GM18520 (cell line): ENCODE measurements around the gene SDC3.

Source experiments
- ATAC-seq: cut with Tn5 transposase; IDR thresholded peaks from one replicate; pipeline ENCODE4 v1.9.1; 2021; ENCODE audit not compliant: unreplicated experiment

Gene SDC3

DNA sequence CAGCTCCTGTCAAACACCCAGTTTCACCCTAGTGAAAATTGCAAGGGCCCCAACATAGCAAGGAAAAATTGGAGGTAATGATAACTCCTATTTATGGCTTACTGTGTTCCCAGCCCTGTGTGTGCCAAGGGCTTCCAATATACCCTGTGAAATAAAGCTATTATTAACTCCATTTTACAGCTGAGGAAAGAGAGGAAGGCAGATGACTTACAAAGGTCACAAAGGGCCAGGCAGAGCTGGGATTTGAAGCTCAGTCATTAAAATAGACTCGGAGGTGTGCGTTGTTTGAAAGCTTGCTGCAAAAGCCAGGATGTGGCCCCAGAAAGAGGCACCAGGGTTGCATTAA, 20.2 kb upstream of the SDC3 start:
- no peak for ATAC-seq

DNA sequence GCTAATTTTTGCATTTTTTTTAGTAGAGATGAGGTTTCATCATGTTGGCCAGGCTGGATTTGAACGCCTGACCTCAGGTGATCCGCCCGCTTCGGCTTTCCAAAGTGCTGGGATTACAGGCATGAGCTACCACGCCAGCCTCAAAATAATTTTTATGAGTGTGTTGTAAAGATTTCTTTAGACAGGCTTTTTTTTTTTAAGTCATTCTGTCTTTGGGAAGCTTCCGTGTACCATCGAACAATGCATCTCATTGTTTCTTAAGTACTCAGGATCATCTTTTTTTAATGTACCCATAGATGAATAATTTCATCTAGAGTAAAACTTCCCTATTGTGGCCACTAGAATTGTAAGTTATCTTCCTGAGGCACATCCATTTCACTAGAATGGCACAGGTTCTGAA, 19.6 kb upstream of the SDC3 start:
- no peak for ATAC-seq

DNA sequence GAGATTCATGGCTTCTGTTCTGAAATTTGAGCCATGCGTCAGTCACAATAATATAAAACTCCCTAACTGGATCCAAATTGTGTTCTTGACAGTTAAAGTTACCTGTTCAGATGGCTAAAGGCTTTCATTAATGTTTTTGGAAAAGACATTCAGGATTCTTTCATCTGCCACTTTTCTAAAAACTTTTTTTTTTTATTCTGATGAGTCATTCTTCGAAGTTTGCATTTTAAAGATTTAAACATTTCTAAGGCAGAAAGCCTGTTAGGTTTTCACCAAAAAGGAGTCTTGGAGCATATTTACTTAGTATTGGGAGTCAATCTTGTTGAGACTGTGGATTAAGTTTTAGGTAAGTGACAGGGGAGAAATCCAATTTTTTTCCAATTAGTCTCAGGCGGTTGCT, 18.9 kb upstream of the SDC3 start:
- no peak for ATAC-seq

DNA sequence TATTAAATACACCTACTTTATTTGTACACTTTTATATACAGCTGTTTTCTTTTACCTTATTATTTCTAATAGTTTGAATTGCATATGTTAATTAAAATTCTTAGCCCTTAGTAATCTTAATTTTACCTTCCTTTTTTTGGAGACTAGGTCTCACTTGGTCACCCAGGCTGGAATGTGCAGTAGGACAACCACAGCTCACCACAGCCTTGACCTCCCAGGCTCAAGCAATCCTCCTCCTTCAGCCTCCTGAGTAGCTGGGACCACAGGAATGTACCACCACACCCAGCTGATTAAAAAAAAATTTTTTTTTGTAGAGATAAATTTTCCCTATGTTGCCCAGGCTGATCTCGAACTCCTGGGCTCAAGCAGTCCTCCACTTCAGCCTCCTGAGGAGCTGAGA, 15.0 kb upstream of the SDC3 start:
- ATAC-seq, result no peak

DNA sequence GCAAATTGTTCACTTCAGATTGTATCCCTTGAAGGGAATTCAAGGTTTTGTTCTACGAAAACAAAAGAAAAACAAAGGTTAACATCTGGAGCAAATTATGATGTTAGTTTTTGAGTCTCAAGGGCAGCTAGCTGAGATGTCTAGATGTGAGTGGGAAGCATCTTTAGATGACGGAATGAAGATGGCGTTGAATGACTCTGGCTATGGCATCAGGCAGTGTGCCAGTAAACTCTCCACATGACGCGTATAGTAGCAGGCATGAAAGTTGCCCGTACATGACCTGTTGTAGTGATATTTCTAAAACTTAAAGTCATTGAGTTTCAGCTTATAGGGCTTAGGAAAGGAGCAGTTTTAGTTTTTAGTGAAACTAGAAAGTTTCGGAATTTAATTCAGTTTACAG, 12.3 kb upstream of the SDC3 start:
- ATAC-seq, result no peak

DNA sequence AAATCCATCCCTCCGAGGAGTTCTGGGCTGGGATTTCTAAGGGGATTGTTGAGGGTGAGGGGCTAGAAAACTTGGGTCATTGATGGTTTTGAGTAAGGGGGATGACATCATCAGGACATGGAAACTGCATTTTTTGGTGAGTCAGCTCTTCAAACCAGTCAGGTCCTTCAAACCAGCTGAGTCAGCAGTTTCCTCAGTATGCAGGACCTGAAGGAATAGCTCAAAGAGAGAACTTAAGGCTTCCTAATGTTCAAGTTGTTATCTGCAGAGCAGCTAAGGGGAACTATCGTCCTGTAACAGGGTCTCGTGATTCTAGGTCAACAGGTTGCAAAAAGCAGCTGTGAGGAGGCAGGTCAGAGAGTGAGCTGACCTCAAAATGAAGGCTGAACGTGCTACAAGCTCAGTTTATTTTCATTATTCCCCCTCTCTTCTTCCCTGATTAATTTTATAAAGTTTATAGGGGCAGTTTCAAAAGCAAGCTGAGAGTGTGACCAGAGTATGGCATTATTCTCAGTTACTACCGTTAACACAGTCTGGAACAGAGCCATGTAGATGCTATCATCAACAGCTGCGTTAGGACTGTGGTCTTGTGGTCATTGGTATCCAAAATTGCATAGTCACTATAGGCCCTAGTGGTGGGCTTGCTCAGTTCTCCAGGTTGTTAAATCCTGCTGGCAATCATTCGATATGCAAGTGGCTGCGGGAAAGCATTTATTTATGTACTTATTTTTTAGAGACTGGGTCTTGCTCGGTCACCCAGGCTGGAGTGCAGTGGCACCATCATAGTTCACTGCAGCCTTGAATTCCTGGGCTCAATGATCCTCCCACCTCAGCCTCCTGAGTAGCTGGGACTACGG, 10.7 kb upstream of the SDC3 start:
- ATAC-seq, result no peak

DNA sequence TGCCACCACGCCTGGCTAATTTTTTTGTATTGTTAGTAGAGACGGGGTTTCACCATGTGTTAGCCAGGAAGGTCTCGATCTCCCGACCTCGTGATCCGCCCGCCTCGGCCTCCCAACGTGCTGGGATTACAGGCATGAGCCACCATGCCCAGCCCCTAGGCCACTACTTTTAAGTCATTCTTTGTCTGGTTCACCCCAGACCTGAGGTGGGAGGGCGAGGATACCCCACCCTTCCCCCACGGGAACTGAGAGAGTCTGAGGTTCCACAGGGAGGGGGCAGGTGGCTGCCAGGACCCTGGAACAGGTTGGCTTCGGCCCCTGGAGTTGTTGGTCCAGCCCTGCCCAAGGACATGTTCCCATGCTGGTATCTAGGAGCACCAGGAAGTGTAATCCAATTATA, 7.7 kb upstream of the SDC3 start:
- no peak for ATAC-seq

DNA sequence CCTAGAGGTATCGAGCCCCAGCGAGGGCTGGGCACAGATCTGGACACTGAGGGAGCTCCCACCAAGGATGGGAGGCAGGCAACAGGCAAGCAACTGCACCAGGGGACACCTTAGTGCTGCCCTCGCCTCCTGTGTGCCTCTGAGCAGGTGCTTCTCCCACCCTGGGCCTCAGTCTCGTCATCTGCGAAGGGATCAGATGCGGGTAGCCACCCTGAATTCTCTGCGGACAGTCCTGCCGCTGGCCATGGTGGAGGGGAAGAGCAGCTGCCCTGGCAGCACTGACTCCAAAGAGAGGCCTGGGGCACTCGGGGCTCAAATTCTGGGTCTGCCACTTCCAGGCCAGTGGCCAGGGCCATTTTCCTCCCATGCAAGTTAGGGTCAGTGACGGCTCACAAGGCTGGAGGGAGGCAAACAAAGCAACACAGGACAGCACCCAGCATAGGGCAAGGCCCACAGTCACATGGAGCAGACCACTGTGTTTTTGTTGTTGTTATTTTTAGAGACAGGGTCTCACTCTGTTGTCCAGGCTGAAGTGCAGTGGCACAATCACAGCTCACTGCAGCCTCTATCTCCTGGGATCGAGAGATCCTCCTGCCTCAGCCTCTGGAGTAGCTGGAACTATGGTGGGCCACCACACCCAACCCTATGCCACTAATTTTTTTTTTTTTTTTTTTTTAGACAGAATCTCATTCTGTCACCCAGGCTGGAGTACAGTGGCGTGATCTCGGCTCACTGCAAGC, 7.1 kb upstream of the SDC3 start:
- ATAC-seq, result no peak

DNA sequence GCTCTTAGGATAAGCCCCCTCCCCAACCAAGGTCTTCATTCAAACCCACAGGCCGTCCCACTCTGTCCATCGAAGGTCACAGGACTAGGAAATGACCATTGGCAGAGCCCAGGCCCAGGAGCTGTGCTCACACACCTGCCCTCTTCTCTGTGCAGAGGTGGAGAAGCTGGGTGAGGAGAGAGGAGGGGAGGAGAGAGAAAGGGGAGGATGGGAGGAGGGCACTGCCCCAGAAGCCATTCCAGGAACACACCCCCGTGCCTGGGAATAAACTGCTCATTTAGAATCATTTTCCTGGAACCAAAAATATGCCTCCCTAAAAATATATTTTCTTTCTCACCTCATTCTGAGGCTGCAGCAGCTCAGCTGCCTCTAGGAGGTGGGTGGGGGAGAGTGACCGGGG, 6.4 kb upstream of the SDC3 start:
- ATAC-seq, result no peak

DNA sequence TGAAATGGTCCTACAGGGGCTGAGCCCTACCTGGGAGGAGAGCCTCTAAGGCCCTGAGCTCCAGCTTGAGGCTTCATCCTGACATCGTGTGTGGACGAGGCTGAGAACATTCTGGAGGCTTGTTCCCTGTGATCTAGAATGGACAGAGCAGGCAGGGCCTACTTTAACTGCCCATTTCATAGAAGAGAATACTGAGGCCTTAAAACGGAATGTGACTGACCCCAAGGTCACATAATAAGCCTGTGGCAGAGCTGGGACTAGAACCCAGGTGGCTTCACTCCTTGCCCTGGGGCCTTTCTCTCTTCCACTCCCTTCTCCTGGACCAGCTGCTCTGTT, 6.0 kb upstream of the SDC3 start:
- no peak for ATAC-seq

DNA sequence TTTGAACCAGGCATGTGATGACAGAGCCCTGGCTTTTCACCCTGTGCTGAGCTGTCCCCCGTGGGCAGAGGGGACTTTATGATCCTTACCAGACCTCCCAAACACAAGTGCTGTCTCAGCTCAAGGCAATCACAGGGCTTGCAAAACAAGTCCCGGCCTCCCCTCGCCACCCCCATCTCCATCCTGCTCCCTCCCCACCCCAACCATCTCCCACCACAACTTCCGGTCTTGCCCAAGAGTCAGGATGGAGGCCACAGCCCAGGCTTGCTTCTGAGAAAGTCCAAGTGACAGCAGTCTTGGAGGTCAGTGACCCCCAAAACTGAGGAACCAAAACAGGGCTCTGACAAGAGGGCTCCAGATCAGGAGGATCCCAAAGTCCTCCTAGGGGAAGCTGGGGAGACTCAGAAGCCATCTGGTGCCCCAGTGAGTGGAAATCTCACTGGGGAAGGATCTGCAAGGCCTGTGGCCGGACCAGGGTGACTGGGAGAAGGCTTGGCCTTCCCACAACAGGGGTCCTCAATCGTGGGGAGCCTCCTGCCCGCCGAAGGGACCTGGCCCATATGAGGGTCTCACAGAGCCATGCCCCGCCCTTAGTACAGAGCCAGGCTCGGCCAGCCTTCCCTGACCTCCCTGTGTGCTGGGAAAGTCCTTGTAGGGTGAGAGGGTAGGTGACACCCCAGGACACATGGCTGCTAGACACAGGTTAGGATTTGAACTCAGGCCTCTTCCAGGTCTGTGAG, 4.5 kb upstream of the SDC3 start:
- ATAC-seq, result no peak

DNA sequence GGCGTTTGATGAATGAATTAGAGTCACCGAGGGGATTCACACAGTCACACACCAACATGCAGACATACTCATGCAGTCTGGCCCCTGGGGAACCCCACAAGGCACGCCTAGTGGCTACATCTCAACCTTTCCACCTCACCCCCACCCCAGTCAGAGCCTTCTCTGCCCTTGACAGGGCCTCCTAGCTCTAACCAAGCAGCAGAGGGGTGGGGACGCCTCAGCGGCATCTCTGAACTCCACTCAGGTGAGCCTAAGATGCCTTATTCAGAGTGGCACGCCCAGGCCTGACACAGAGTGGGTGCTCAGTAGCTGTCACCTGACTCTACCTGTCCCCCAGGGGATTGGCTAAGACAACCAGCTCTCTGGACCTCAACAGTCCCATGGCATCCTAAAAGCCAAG, 3.7 kb upstream of the SDC3 start:
- ATAC-seq, result no peak

DNA sequence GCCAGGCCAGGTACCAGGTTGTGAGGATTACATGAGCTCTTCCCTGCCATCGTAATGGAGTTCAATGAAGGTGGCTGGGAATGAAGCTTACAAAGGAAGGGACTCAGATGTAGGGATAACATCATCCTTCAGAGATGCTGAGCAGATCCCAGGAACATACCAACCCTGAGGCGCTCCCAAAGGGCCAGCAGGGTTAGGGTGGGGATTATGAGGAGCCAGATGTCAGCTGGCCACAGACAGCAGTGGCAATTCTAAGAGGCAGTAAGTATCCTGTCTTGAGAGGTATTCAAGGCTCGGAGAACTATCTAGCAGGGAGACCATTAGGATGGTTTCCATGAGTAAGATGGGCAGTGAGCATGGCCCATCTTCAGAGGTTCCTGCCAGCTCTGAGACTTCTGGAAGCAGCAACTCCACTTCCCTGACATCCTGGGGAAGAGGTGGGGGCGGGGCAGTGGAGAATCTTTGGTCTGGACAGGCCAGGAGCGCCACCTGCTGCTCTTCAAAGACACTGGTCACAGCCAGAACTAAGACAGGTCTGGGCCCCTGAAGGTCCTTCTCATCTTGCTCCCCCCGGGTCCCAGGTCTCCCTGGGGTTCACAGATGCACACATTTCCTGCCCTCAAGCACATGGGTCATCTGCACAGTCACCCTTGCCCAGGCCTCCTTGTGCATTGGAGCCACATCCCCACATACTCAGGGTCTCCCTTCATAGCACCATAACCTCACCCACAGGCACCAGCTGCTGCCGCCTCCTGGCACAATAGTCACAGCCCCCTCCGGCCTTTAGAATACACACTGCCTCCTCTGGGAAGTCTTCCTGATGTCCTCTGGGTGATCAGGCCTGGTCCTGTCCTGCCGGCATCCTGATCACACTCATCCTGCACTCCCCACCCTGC, 2.7 kb upstream of the SDC3 start:
- ATAC-seq, result no peak

DNA sequence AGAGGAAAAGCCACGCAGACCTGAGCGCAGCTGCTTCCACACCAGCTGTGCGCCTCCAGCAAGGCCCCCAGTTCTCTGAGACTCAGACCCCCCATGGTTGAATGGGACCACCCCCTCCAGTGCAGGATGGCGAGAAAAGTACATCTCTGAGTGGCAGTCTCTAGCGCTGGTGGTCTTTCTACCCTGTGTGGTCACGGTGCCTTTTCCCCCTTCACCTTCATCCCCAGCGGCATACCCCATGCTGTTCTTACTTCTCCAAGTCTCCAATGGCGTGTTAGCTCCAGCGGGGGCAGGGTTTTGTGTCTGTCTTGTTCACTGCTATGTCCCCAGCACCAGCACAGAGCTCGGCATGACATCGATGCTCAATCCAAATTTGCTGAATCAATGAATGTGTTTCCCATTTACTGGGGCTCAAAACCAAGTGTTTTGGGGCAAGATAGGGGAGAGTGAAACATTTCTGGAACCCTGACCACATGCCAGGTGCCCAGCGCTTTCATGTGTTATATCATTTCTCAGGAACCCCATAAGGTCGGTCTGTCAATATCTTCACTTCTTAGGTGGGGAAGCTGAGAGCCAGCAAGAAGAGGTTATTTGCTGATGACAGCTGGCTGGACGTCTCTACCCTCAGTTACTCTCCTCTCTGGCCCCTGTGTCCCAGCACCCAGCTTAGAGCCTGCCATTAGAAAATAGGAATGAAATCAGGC, 959 bp upstream of the SDC3 start:
- ATAC-seq, result no peak

DNA sequence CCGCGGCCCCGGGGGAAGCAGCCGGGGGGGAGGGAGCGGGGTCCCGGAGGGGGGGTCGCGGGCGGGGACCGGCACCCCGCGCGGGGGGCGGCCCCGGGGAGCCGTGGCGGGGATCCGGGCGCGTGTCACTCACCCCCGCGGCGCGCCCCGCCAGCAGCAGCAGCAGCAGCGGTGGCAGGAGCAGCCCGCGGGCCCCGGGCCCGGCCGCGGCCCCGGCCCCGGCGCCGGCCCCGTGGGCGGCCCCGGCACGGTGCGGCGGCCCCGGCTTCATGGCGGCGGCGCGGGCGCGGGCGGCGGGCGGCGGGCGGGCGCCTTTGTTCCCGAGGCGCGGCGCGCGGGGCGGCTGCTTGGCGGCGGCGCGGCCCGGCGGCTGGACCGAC, 252 bp downstream of the SDC3 start:
- no peak for ATAC-seq

DNA sequence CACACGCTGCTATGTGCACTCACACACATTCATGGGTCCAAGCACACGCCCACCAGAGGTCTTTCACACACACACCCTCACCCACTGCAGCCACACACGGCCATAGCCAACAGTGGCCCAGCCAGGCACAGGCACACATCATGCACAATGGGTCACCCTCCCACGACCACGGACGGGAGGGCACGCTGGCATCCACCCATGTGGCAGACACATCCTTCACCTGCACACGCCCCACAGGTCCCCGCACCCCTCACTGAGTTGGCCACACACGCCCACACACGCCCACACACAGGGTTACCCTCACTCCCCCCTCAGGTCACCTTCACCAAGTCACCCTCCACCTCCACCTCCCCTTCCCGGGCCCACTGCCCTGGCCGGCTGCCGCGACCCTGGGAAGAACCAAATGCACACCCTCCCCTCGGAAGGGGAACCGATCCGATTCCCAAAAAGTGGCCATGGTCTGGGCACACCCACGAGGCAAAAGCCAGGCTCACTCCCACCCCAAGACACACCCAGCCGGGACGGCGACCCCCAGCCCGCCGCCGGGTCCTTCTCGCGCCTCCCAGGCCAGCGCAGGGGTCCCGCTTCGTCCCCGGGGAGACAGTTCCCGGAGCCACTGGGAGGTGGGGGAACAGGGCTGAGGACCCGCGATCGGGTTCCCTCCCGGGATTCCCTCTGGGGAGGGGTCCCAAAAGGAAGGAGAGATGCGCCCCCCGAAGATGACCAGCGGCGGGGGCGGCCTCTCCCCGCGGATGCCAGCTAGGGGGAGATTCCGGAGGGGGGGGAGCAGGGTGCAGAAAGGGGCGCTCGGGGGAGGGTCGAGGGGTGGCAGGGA, 860 bp downstream of the SDC3 start:
- ATAC-seq, result no peak

DNA sequence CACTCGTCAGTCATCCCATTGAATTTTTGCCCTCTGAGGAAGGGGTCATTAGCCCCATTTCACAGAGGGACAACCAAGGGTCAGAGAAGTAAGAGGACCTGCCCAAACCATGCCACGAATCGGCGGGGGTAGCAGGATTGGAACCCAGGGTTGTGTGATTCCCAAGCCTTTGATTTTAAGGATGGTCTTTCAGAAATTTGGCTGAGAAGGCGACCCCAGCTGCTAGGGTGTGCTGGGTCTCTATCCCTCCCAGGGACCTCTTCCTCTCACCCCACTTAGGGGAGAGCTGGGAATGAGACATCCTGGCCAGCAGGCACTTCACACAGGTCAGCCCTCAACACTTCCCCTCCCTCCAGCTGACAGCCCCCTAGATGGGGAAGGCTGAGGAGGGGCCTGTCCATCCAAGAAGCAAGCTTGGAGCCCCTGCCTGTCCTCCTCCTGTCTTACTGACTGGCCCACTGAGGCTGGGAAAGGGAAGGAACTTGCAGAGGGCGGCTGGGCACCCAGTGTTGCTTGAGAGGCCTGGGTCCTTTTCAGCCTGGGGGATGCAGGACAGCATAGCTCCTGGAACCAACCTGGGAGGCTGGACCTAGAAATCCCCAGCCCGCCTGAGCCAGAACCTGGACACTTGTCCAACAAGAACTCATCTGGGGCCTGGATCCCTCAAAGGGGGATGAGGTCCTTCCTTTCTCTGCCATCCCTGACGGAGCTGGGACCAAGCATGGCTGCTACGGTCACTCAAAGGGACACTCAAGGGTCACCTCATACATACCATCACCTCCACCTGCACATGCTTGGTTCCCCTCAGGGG, 1.7 kb downstream of the SDC3 start:
- no peak for ATAC-seq

DNA sequence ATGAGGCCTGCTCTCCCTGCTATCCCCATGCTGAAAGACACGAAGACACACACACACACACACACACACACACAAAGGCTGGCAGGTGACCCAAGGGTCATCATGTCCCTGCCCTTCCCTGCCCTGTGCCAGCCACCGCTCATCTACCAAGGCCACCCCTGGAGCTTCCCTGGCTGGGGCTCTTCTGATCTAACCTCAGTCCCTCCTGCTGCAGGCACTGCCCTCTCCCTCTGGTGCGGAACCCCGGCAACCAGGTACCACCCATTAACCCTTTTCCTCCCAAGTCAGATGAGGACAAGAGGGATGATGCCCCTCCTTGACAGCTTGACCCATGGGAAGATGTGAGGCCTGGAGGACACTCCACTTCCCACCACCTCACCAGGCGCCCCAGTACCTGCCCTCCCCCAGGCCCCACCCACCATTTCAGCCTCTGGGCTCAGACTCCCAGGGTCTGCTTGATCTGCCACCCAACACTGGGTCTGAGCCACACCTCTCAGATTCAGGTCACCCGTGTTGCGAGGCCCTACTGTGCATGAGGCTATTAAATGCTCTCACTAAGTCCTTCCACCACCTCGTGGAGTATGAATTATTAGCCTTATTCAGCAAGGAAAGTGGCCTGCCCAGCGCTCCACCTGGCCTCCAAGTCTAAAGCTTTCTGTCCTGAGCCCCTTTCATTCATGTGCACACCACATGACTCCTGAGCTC, 2.5 kb downstream of the SDC3 start:
- ATAC-seq, result no peak
